Neural progenitor cell (in vitro differentiated cells): Measurements from ENCODE around the gene AQP3. TPM values are rescaled to one million over a fixed set of nuclear protein-coding genes. Genes with fewer than 3 reads are reported as not detected.

Experiments
- DNase-seq: peaks from one replicate; pipeline ENCODE4 v3.0.0-alpha.2; 2016; ENCODE audit warnings: low spot score
- H2AFZ ChIP-seq: fragments of 200-600 bp; sonication (generic); replicated peaks from 2 replicates; pipeline ENCODE4 v1.6.1; 2016; ENCODE audit warnings: antibody characterized with exemption
- H3F3A ChIP-seq: fragments of 200-600 bp; sonication (generic); 2 replicates; pipeline ENCODE4 v1.6.1; 2016; ENCODE audit warnings: antibody characterized with exemption, low read depth
- H3K27ac ChIP-seq: fragments of 200-600 bp; sonication (generic); 2 replicates; pipeline ENCODE4 v1.5.1; 2016; ENCODE audit warnings: mild to moderate bottlenecking
- H3K27me3 ChIP-seq: fragments of 200-600 bp; sonication (generic); 2 replicates; pipeline ENCODE4 v1.6.1; 2016; ENCODE audit warnings: mild to moderate bottlenecking, moderate library complexity
- H3K36me3 ChIP-seq: fragments of 200-600 bp; sonication (generic); 2 replicates; pipeline ENCODE4 v1.5.1; 2016
- H3K4me1 ChIP-seq: fragments of 200-600 bp; sonication (generic); 2 replicates; pipeline ENCODE4 v1.6.1; 2016; ENCODE audit warnings: mixed run types
- H3K4me2 ChIP-seq: fragments of 200-600 bp; sonication (generic); 2 replicates; pipeline ENCODE4 v1.6.1; 2016
- H3K4me3 ChIP-seq: fragments of 200-600 bp; sonication (generic); 2 replicates; pipeline ENCODE4 v1.5.1; 2016
- H3K79me2 ChIP-seq: fragments of 200-600 bp; sonication (generic); 2 replicates; pipeline ENCODE4 v1.6.1; 2016; ENCODE audit warnings: low read depth
- H3K9ac ChIP-seq: fragments of 200-600 bp; sonication (generic); 2 replicates; pipeline ENCODE4 v1.6.1; 2016
- H3K9me3 ChIP-seq: fragments of 200-600 bp; sonication (generic); 2 replicates; pipeline ENCODE4 v1.5.1; 2016; ENCODE audit warnings: low read depth
- H4K20me1 ChIP-seq: fragments of 200-600 bp; sonication (generic); 2 replicates; pipeline ENCODE4 v1.6.1; 2016; ENCODE audit warnings: low read depth
- H3K27ac Mint-ChIP-seq: 3 replicates; pipeline ENCODE4 v1.8.0; 2021; ENCODE audit warnings: mixed read lengths
- H3K27me3 Mint-ChIP-seq: 2 replicates; pipeline ENCODE4 v1.8.0; 2022; ENCODE audit warnings: low read depth, mild to moderate bottlenecking, inconsistent platforms, moderate library complexity, mixed read lengths; ENCODE audit not compliant: insufficient read depth
- H3K36me3 Mint-ChIP-seq: 3 replicates; pipeline ENCODE4 v1.8.0; 2021; ENCODE audit warnings: mixed read lengths
- H3K4me1 Mint-ChIP-seq: 3 replicates; pipeline ENCODE4 v1.8.0; 2021; ENCODE audit warnings: mixed read lengths
- H3K4me3 Mint-ChIP-seq: 3 replicates; pipeline ENCODE4 v1.8.0; 2021; ENCODE audit warnings: mild to moderate bottlenecking, moderate library complexity, mixed read lengths
- H3K9me3 Mint-ChIP-seq: 3 replicates; pipeline ENCODE4 v1.8.0; 2020; ENCODE audit warnings: mixed read lengths
- EZH2 ChIP-seq: fragments of 200-600 bp; sonication (generic); IDR thresholded peaks from 2 replicates; pipeline ENCODE4 v1.6.1; 2017; ENCODE audit warnings: antibody characterized with exemption, mild to moderate bottlenecking, moderate library complexity
- EZH2phosphoT487 ChIP-seq: fragments of 200-600 bp; sonication (generic); IDR thresholded peaks from 2 replicates; pipeline ENCODE4 v1.6.1; 2017; ENCODE audit warnings: antibody characterized with exemption
- total RNA-seq: library from RNA; depleted of rRNA; stranded (reverse); fragments of >200 nt; gene quantifications from 2 replicates; pipeline ENCODE4 v1.2.3, GENCODE V29; 2015; ENCODE audit warnings: low replicate concordance
- TF ChIP-seq, protein P1 (sequence below): fragments of 200-600 bp; sonication (generic); IDR thresholded peaks from 2 replicates; pipeline ENCODE4 v1.5.1; 2017; ENCODE audit warnings: antibody characterized with exemption, mild to moderate bottlenecking

The AQP3 gene
- total RNA-seq, 1 donor from 2014 or later: 0.45 TPM

DNA sequence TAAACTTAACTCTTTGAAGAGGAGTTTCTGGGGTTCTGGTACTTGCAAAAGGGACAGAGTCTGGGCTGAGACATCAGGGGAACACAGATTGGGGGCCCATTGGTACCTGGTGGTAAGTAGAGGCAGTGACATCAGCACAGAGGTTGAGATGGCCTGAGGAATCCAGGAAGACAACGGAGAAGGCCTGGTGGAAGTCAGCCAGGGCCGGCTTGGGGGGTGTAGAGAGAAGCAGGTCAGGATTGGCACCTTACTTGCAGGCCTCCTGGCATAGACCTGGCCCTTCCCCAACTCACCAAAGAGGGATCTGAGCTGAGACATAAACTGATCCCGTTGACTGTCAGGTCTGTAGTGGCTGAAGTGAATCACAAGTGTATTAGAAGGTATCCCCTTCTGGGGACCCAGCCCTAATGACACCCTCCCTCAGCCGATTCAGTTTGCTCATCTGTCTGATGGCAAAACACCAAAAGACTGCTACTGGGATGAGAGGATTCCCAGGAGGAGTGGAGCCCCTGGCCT lies 20.9 kb upstream of the AQP3 start:
- H3K27me3 Mint-ChIP-seq: peaks cover 5% of the 10 kb centered on the region
- H3K9ac ChIP-seq: no peak overlapping the region
- no peak overlapping the region for H3K4me3 ChIP-seq
- no peak for DNase-seq
- TF ChIP-seq EZH2 (no peak), EZH2phosphoT487 (no peak)
- TF ChIP-seq, protein P1, sequence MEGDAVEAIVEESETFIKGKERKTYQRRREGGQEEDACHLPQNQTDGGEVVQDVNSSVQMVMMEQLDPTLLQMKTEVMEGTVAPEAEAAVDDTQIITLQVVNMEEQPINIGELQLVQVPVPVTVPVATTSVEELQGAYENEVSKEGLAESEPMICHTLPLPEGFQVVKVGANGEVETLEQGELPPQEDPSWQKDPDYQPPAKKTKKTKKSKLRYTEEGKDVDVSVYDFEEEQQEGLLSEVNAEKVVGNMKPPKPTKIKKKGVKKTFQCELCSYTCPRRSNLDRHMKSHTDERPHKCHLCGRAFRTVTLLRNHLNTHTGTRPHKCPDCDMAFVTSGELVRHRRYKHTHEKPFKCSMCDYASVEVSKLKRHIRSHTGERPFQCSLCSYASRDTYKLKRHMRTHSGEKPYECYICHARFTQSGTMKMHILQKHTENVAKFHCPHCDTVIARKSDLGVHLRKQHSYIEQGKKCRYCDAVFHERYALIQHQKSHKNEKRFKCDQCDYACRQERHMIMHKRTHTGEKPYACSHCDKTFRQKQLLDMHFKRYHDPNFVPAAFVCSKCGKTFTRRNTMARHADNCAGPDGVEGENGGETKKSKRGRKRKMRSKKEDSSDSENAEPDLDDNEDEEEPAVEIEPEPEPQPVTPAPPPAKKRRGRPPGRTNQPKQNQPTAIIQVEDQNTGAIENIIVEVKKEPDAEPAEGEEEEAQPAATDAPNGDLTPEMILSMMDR: no peak
- H3K9me3 ChIP-seq: no peaks in the 10 kb centered on the region
- H3K4me1 Mint-ChIP-seq: peaks cover 3% of the 10 kb centered on the region
- H3K9me3 Mint-ChIP-seq: no peaks in the 10 kb centered on the region
- H3K4me2 ChIP-seq: no peak overlapping the region
- no peaks in the 10 kb centered on the region for H3F3A ChIP-seq
- H3K4me3 Mint-ChIP-seq: no peak overlapping the region
- peaks cover 15% of the 10 kb centered on the region for H3K79me2 ChIP-seq
- H3K27ac ChIP-seq: no peak overlapping the region
- peaks cover 8% of the 10 kb centered on the region for H3K36me3 Mint-ChIP-seq
- H3K4me1 ChIP-seq: no peaks in the 10 kb centered on the region
- no peaks in the 10 kb centered on the region for H3K36me3 ChIP-seq
- no peaks in the 10 kb centered on the region for H4K20me1 ChIP-seq
- no peak overlapping the region for H2AFZ ChIP-seq
- no peaks in the 10 kb centered on the region for H3K27me3 ChIP-seq
- no peak overlapping the region for H3K27ac Mint-ChIP-seq

DNA sequence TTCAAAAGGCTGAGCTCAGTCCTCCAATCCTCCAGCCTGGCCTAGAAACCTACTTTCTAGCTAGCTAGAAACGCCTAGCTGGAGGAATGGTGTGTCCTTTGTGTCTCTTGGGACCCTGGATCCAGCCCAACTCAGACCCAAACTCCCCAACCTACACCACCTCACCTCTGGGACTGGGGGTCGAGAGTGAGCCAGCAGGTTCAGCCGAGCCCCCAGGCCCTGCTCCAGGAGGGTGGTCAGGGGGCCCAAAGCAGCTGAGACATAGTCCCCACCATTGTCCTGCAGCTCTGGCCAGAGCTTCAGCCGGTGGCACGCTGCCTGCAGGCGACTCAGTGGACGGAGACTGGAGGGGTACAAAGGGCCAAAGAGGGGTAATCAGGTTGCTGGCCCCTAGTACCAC lies 20.1 kb upstream of the AQP3 start:
- no peaks in the 10 kb centered on the region for H3K4me1 ChIP-seq
- no peak overlapping the region for H3K4me2 ChIP-seq
- H3F3A ChIP-seq: no peaks in the 10 kb centered on the region
- no peak overlapping the region for H3K27ac ChIP-seq
- H3K9me3 Mint-ChIP-seq: no peaks in the 10 kb centered on the region
- H3K79me2 ChIP-seq: peaks cover 7% of the 10 kb centered on the region
- no peaks in the 10 kb centered on the region for H3K27me3 ChIP-seq
- H3K4me1 Mint-ChIP-seq: no peaks in the 10 kb centered on the region
- H3K9me3 ChIP-seq: no peaks in the 10 kb centered on the region
- H3K4me3 ChIP-seq: no peak overlapping the region
- no peak overlapping the region for H2AFZ ChIP-seq
- H4K20me1 ChIP-seq: no peaks in the 10 kb centered on the region
- peaks cover 10% of the 10 kb centered on the region for H3K36me3 Mint-ChIP-seq
- no peak overlapping the region for H3K9ac ChIP-seq
- H3K4me3 Mint-ChIP-seq: no peak overlapping the region
- TF ChIP-seq EZH2: no peak
- TF ChIP-seq, protein P1: no peak
- no peak for TF ChIP-seq EZH2phosphoT487
- H3K27ac Mint-ChIP-seq: no peak overlapping the region
- H3K27me3 Mint-ChIP-seq: peaks cover 5% of the 10 kb centered on the region
- H3K36me3 ChIP-seq: no peaks in the 10 kb centered on the region
- no peak for DNase-seq

DNA sequence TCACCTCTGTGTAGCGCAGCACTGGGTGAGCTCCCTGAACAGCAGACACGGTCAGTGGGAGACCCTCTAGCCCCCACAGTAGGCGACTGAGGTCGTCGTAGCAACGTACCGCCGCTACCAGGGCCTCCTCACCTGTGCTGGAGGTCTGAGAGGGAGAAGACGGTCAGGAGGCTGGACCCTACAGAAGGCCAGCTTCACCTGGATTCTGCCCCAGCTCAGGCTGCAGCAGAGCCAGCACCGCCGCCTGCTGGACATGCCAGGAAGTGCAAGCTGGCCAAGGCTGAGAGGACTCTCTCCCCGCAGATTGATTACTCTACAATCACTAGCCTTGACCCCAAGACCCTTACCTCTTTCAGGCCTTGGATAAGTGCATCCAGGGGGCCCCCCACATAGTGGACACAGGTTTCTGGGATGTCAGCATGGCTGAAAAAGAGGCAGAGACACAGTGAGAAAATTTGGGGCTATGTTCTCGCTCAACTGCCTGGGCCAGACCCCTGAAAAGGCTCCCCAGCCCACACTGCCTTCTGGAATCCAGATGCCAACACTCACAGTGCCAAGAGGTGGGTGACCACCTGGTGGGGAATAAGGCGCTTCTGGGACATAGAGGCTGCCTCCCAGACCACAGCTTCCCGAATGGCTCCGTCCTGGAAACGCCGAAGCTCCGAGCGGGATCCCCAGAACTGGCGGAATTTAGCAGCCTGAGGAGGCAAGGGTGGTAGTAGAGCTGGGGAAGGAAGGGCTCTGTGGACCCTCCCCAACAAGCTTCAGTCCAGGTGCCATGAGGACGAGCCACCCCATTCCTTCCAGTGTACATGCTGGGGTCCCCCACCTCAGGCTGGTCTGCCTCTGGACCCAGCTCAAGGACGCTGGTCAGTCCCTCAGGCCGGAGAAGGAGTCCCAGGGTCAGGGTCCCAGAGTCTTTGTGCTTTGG lies 19.4 kb upstream of the AQP3 start:
- H3F3A ChIP-seq: no peaks in the 10 kb centered on the region
- Mint-ChIP-seq H3K27me3 (peaks cover 5% of the 10 kb centered on the region), H3K9me3 (no peaks in the 10 kb centered on the region), H3K27ac (no peak overlapping the region), H3K36me3 (peaks cover 10% of the 10 kb centered on the region), H3K4me1 (no peaks in the 10 kb centered on the region), H3K4me3 (no peak overlapping the region)
- H3K79me2 ChIP-seq: peaks cover under 1% of the 10 kb centered on the region
- TF ChIP-seq, protein P1: peak; percentile 92
- TF ChIP-seq EZH2phosphoT487: no peak
- no peak for TF ChIP-seq EZH2
- no peaks in the 10 kb centered on the region for H3K4me1 ChIP-seq
- no peak overlapping the region for H3K9ac ChIP-seq
- H3K27me3 ChIP-seq: no peaks in the 10 kb centered on the region
- no peaks in the 10 kb centered on the region for H3K9me3 ChIP-seq
- no peak overlapping the region for H3K4me2 ChIP-seq
- no peak overlapping the region for H2AFZ ChIP-seq
- peak; percentile 75 for DNase-seq
- H3K27ac ChIP-seq: no peak overlapping the region
- H4K20me1 ChIP-seq: no peaks in the 10 kb centered on the region
- H3K36me3 ChIP-seq: no peaks in the 10 kb centered on the region
- H3K4me3 ChIP-seq: no peak overlapping the region
